Calu3 (cell line): ENCODE measurements around the gene WNT6. TPM values are rescaled to one million over a fixed set of nuclear protein-coding genes. Genes with fewer than 3 reads are reported as not detected.
A peak's percentile ranks its signal among the peaks of the same experiment; 100 is the strongest.
"Not testable (repeated sequence)": the region's sequence is repeated elsewhere in the genome, so short reads cannot be mapped to it uniquely, and the experiment has no call there.

Experiments used
- BruUV-seq: library from RNA; stranded (reverse); fragments of 400-500 nt; replicated peaks from 2 replicates; lab custom pipeline; 2021; lab: Mats Ljungman, UMichigan
- CTCF ChIA-PET: fragments of 300-600 bp; sonication (Branson Sonifier 250); formaldehyde crosslinking; loops from one replicate; lab custom pipeline; 2022; ENCODE audit warnings: antibody characterized with exemption; lab: Charles Lee
- DNase-seq: peaks from one replicate; pipeline ENCODE4 v3.0.0; 2022
- H3K27ac Mint-ChIP-seq: one replicate; pipeline ENCODE4 v1.8.0; 2022; ENCODE audit warnings: mixed read lengths; ENCODE audit not compliant: unreplicated experiment
- H3K27me3 Mint-ChIP-seq: one replicate; pipeline ENCODE4 v1.8.0; 2022; ENCODE audit warnings: mixed read lengths; ENCODE audit not compliant: unreplicated experiment
- H3K36me3 Mint-ChIP-seq: one replicate; pipeline ENCODE4 v1.8.0; 2022; ENCODE audit warnings: mild to moderate bottlenecking, moderate library complexity, mixed read lengths; ENCODE audit not compliant: insufficient read depth, unreplicated experiment
- H3K4me1 Mint-ChIP-seq: one replicate; pipeline ENCODE4 v1.8.0; 2022; ENCODE audit warnings: mild to moderate bottlenecking, low read depth, mixed read lengths; ENCODE audit not compliant: unreplicated experiment
- H3K4me3 Mint-ChIP-seq: one replicate; pipeline ENCODE4 v1.8.0; 2022; ENCODE audit warnings: mild to moderate bottlenecking, low read depth, moderate library complexity, mixed read lengths; ENCODE audit not compliant: unreplicated experiment
- H3K9me3 Mint-ChIP-seq: one replicate; pipeline ENCODE4 v1.8.0; 2022; ENCODE audit warnings: low read depth, mixed read lengths; ENCODE audit not compliant: unreplicated experiment
- intact Hi-C: fragments of 100-400 bp; cut with micrococcal nuclease; formaldehyde crosslinking; loops from one replicate; pipeline ENCODE4 v1.10.0; 2022; ENCODE audit not compliant: unreplicated experiment
- total RNA-seq: library from RNA; stranded (reverse); gene quantifications from 2 replicates; pipeline ENCODE4 v1.2.3, GENCODE V29; 2022
- TF ChIP-seq, protein P1 (sequence below): fragments of 200-600 bp; IDR thresholded peaks from one replicate; pipeline ENCODE4 v1.8.0; 2022; ENCODE audit warnings: antibody characterized with exemption; ENCODE audit not compliant: unreplicated experiment

The WNT6 gene
- total RNA-seq, 1 experiment from 2014 or later = not detected

DNA sequence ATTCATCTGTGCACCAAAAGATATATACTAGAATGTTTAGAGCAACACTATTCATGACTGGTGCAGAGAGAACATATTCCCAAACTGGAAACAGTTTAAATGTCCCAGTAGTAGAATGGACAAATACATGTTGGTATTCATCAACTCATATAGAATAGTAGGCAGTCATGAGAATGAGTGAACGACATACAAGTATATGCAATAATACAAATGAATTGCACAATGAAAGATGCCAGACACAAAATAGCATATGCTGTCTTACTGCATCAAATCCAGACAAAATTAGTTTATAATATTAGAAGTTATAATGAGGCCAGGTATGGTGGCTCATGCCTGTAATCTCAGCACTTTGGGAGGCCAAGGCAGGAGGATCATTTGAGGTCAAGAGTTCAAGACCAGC is 19.7 kb upstream of the WNT6 start:
- TF ChIP-seq, protein P1, sequence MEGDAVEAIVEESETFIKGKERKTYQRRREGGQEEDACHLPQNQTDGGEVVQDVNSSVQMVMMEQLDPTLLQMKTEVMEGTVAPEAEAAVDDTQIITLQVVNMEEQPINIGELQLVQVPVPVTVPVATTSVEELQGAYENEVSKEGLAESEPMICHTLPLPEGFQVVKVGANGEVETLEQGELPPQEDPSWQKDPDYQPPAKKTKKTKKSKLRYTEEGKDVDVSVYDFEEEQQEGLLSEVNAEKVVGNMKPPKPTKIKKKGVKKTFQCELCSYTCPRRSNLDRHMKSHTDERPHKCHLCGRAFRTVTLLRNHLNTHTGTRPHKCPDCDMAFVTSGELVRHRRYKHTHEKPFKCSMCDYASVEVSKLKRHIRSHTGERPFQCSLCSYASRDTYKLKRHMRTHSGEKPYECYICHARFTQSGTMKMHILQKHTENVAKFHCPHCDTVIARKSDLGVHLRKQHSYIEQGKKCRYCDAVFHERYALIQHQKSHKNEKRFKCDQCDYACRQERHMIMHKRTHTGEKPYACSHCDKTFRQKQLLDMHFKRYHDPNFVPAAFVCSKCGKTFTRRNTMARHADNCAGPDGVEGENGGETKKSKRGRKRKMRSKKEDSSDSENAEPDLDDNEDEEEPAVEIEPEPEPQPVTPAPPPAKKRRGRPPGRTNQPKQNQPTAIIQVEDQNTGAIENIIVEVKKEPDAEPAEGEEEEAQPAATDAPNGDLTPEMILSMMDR = no peak
- no TSS peak for BruUV-seq
- CTCF ChIA-PET = no interaction called here
- no peaks in the 10 kb centered on the region for H3K36me3 Mint-ChIP-seq
- peaks cover 2% of the 10 kb centered on the region for H3K4me1 Mint-ChIP-seq
- H3K27me3 Mint-ChIP-seq = peaks cover 8% of the 10 kb centered on the region
- H3K4me3 Mint-ChIP-seq = no peak overlapping the region
- no peak overlapping the region for H3K27ac Mint-ChIP-seq
- no peak for DNase-seq
- intact Hi-C loops = no loop called here
- H3K9me3 Mint-ChIP-seq = peaks cover 6% of the 10 kb centered on the region

DNA sequence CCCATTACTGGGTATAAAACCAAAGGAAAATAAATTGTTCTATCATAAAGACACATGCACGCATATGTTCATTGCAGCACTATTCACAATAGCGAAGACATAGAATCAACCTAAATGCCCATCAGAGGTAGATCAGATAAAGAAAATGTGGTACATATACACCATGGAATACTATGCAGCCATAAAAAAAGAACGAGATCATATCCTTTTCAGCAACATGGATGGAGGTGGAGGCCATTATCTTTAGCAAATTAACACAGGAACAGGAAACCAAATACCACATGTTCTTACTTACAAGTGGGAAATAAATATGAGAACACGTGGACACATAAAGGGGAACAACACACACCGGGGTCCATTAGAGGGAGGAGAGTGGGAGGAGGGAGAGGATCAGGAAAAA is 15.3 kb upstream of the WNT6 start:
- BruUV-seq, H3K4me1 Mint-ChIP-seq, H3K4me3 Mint-ChIP-seq, H3K9me3 Mint-ChIP-seq, intact Hi-C loops, H3K27me3 Mint-ChIP-seq, DNase-seq, H3K27ac Mint-ChIP-seq, H3K36me3 Mint-ChIP-seq: not testable (repeated sequence)
- CTCF ChIA-PET = interaction anchor here (0.6 kb wide), 1 partner anchor 451 kb away, joined by 4 read pairs; no protein-coding TSS in a partner anchor

DNA sequence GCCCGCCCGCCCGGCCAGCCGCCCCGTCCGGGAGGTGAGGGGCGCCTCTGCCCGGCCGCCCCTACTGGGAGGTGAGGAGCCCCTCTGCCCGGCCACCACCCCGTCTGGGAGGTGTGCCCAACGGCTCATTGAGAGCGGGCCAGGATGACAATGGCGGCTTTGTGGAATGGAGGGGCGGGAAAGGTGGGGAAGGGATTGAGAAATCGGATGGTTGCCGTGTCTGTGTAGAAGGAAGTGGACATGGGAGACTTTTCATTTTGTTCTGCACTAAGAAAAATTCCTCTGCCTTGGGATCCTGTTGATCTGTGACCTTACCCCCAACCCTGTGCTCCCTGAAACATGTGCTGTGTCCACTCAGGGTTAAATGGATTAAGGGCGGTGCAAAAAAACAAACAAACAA is 12.6 kb upstream of the WNT6 start:
- not testable (repeated sequence) for H3K27ac Mint-ChIP-seq, H3K36me3 Mint-ChIP-seq, BruUV-seq, H3K4me3 Mint-ChIP-seq, H3K9me3 Mint-ChIP-seq, H3K27me3 Mint-ChIP-seq, DNase-seq, H3K4me1 Mint-ChIP-seq
- CTCF ChIA-PET = interaction anchor here (0.7 to 1.7 kb wide), 12 partner anchors 9 to 188 kb away, joined by 3 to 27 read pairs (median 8); partner anchors contain the start of genes BCS1L, CYP27A1, RNF25 and STK36
- intact Hi-C loops = loop anchor here (1.0 to 5.0 kb wide), 5 partner anchors 45 to 189 kb away; partner anchors contain the start of gene TTLL4

DNA sequence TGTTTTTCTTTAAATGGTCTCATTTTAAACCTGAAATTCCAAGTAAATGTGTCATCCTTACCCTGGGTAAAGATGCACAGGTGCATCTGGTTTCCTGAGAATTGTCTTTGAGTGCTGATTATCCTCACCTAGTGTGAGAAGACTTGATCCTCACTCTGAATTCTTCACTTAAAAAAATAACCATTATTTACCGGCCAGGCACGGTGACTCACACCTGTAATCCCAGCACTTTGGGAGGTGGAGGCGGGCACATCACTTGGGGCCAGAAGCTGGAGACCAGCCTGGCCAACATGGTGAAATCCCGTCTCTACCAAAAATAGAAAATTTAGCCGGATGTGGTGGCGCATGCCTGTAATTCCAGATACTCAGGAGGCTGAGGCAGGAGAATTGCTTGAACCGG is 9.9 kb upstream of the WNT6 start:
- H3K4me1 Mint-ChIP-seq = peaks cover 24% of the 10 kb centered on the region
- no peaks in the 10 kb centered on the region for H3K9me3 Mint-ChIP-seq
- no peaks in the 10 kb centered on the region for H3K36me3 Mint-ChIP-seq
- CTCF ChIA-PET = interaction anchor here (0.8 to 1.3 kb wide), 2 partner anchors 116 to 191 kb away, joined by 3 read pairs; no protein-coding TSS in a partner anchor
- DNase-seq = peak; percentile 62
- intact Hi-C loops = loop anchor here (5.0 to 10.0 kb wide), 3 partner anchors 47 to 137 kb away; partner anchors contain the start of genes FEV and TTLL4
- BruUV-seq = no TSS peak
- no peak overlapping the region for H3K27ac Mint-ChIP-seq
- no peak overlapping the region for H3K4me3 Mint-ChIP-seq
- peaks cover 19% of the 10 kb centered on the region for H3K27me3 Mint-ChIP-seq
- TF ChIP-seq, protein P1 = no peak

DNA sequence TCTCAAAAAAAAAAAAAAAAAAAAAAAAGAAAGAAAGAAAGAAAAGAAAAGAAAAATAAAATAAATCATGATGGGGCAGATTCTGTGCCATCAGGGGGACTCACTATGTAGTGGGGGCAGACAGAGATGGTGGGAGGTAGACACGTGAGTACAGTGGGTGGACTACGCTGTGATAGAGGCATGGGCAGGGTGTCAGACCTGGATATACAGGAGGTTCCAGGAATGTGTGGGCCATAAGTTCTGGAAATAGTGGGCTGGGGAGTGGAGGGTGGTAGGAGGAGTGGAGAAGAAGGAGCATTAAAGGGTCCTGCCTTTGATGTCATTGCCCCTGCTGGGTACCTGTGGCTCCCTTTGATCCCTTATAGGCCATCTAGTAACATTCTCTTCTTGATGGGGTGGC is 8.8 kb upstream of the WNT6 start:
- CTCF ChIA-PET = interaction anchor here (0.7 to 1.3 kb wide), 3 partner anchors 19 to 191 kb away, joined by 3 read pairs; partner anchors contain the start of genes BCS1L and ZNF142
- intact Hi-C loops = loop anchor here (10.0 kb wide), 1 partner anchor 134 kb away; the partner anchor contains the start of gene FEV
- BruUV-seq = no TSS peak
- Mint-ChIP-seq H3K27me3 (peaks cover 29% of the 10 kb centered on the region), H3K4me1 (peaks cover 24% of the 10 kb centered on the region), H3K27ac (no peak overlapping the region), H3K9me3 (no peaks in the 10 kb centered on the region), H3K36me3 (no peaks in the 10 kb centered on the region), H3K4me3 (no peak overlapping the region)
- TF ChIP-seq, protein P1 = no peak
- DNase-seq = no peak
